HG02870 (cell line): ENCODE data around the gene CASR.
A peak's percentile ranks its signal among the peaks of the same experiment; 100 is the strongest.

Source experiments
- ATAC-seq: cut with Tn5 transposase; IDR thresholded peaks from one replicate; pipeline ENCODE4 v1.9.1; 2021; ENCODE audit warnings: mild to moderate bottlenecking, moderate library complexity; ENCODE audit not compliant: unreplicated experiment

Gene CASR

GRCh38 chr3:122257644-122258364, 74.3 kb downstream of the CASR start:
- ATAC-seq = no peak

GRCh38 chr3:122258757-122259371, 75.4 kb downstream of the CASR start:
- peak; percentile 69 for ATAC-seq

GRCh38 chr3:122260206-122260605, 76.7 kb downstream of the CASR start:
- ATAC-seq = no peak

GRCh38 chr3:122263058-122263457, 79.6 kb downstream of the CASR start:
- no peak for ATAC-seq

GRCh38 chr3:122263974-122264588, 80.6 kb downstream of the CASR start:
- ATAC-seq = no peak

- ATAC-seq = no peak
These were observed 82.5 kb downstream of the CASR start for GRCh38 chr3:122265957-122266356.

- ATAC-seq = peak; percentile 52
These were observed 85.0 kb downstream of the CASR start for GRCh38 chr3:122268257-122269024.

GRCh38 chr3:122269045-122269444, 85.6 kb downstream of the CASR start:
- no peak for ATAC-seq

GRCh38 chr3:122271246-122271898, 87.9 kb downstream of the CASR start:
- no peak for ATAC-seq

GRCh38 chr3:122272879-122273278, 89.4 kb downstream of the CASR start:
- ATAC-seq = no peak

- ATAC-seq = no peak
These were observed 90.0 kb downstream of the CASR start for GRCh38 chr3:122273498-122273897.

- ATAC-seq = no peak
These were observed 98.4 kb downstream of the CASR start for GRCh38 chr3:122281891-122282290.

GRCh38 chr3:122283796-122284445, 100.5 kb downstream of the CASR start:
- no peak for ATAC-seq

- no peak for ATAC-seq
These were observed 101.0 kb downstream of the CASR start for GRCh38 chr3:122284486-122284885.

GRCh38 chr3:122294359-122294758, 110.9 kb downstream of the CASR start:
- ATAC-seq = no peak

- ATAC-seq = no peak
These were observed 112.0 kb downstream of the CASR start for GRCh38 chr3:122295266-122296062.

GRCh38 chr3:122298239-122298638, 114.8 kb downstream of the CASR start:
- ATAC-seq = peak; percentile 71

GRCh38 chr3:122299215-122299614, 115.7 kb downstream of the CASR start:
- no peak for ATAC-seq

GRCh38 chr3:122299872-122300460, 116.5 kb downstream of the CASR start:
- no peak for ATAC-seq
